ENCODE data around the gene PRSS36. TPM values are rescaled to one million over a fixed set of nuclear protein-coding genes. Genes with fewer than 3 reads are reported as not detected.

Gene PRSS36
- total RNA-seq, 1 experiment from 2014 or later: 1.3 TPM

GRCh38 chr16:31185339-31185738 lies 35.5 kb upstream of the PRSS36 start:
- TF ChIP-seq NR1H2 (CRISPR knock-in tag; IDR thresholded peaks at IDR 0.05) (no peak), ZNF512 (CRISPR knock-in tag; IDR thresholded peaks at IDR 0.05; ENCODE audit: borderline replicate concordance) (no peak), MLX (CRISPR knock-in tag; IDR thresholded peaks at IDR 0.05) (no peak), NFATC4 (CRISPR knock-in tag; IDR thresholded peaks at IDR 0.05) (no peak), ZNF138 (CRISPR knock-in tag; conservative IDR thresholded peaks at IDR 0.05) (no peak), FOXP1 (CRISPR knock-in tag; IDR thresholded peaks at IDR 0.05; ENCODE audit: borderline replicate concordance) (no peak), USF1 (CRISPR knock-in tag; IDR thresholded peaks at IDR 0.05) (no peak), GRHL2 (CRISPR knock-in tag; IDR thresholded peaks at IDR 0.05; ENCODE audit: insufficient replicate concordance, severe bottlenecking) (no peak), PRDM15 (CRISPR knock-in tag; IDR thresholded peaks at IDR 0.05) (no peak), MAX (CRISPR knock-in tag; IDR thresholded peaks at IDR 0.05) (no peak), NFYB (CRISPR knock-in tag; conservative IDR thresholded peaks at IDR 0.05; ENCODE audit: low read depth) (no peak), NFE2L1 (CRISPR knock-in tag; IDR thresholded peaks at IDR 0.05) (no peak), MYBL2 (CRISPR knock-in tag; IDR thresholded peaks at IDR 0.05) (no peak), E2F1 (CRISPR knock-in tag; IDR thresholded peaks at IDR 0.05) (no peak), USF2 (CRISPR knock-in tag; IDR thresholded peaks at IDR 0.05) (no peak), STAT6 (CRISPR knock-in tag; conservative IDR thresholded peaks at IDR 0.05; ENCODE audit: low read depth) (no peak), ZNF121 (CRISPR knock-in tag; IDR thresholded peaks at IDR 0.05) (no peak), CREB1 (CRISPR knock-in tag; IDR thresholded peaks at IDR 0.05) (no peak), E2F4 (CRISPR knock-in tag; IDR thresholded peaks at IDR 0.05; ENCODE audit: borderline replicate concordance, low read depth) (no peak), HMGXB4 (CRISPR knock-in tag; IDR thresholded peaks at IDR 0.05) (no peak)
- Mint-ChIP-seq H3K27ac (peak overlapping the region; percentile 45; the same call in 1 of the 2 replicates), H3K4me3 (no peak overlapping the region), H3K36me3 (peaks cover 94% of the 10 kb centered on the region), H3K4me1 (peaks cover 39% of the 10 kb centered on the region), H3K27me3 (ENCODE audit: low read depth) (no peaks in the 10 kb centered on the region), H3K9me3 (no peaks in the 10 kb centered on the region)
- no peak for ATAC-seq
- POLR2A ChIA-PET: no interaction called here
- CTCF ChIA-PET: no interaction called here
- no peak for DNase-seq (ENCODE audit: low spot score)
